Ishikawa (cell line): ENCODE data around the gene FGFR3.

Experiments used
- CEBPB ChIP-seq: IDR thresholded peaks from 2 replicates; pipeline ENCODE4 v1.6.1; 2012
- EGR1 ChIP-seq: IDR thresholded peaks from 2 replicates; pipeline ENCODE4 v1.6.1; 2012
- EP300 ChIP-seq: IDR thresholded peaks from 2 replicates; pipeline ENCODE4 v1.6.1; 2012; ENCODE audit warnings: borderline replicate concordance
- NFIC ChIP-seq: IDR thresholded peaks from 2 replicates; pipeline ENCODE4 v1.6.1; 2012
- RAD21 ChIP-seq: IDR thresholded peaks from 2 replicates; pipeline ENCODE4 v1.6.1; 2012; ENCODE audit warnings: low read depth
- TAF1 ChIP-seq: IDR thresholded peaks from 2 replicates; pipeline ENCODE4 v1.6.1; 2012; ENCODE audit warnings: low read depth, mild to moderate bottlenecking
- TCF12 ChIP-seq: IDR thresholded peaks from 2 replicates; pipeline ENCODE4 v1.6.1; 2012; ENCODE audit warnings: low read depth
- TEAD4 ChIP-seq: IDR thresholded peaks from 2 replicates; pipeline ENCODE4 v1.6.1; 2012
- YY1 ChIP-seq: IDR thresholded peaks from 2 replicates; pipeline ENCODE4 v1.6.1; 2012; ENCODE audit warnings: low read depth
- ZBTB7A ChIP-seq: IDR thresholded peaks from 2 replicates; pipeline ENCODE4 v1.6.1; 2012; ENCODE audit warnings: low read depth
- TF ChIP-seq, protein P1 (sequence below): IDR thresholded peaks from 2 replicates; pipeline ENCODE4 v1.6.1; 2012
- TF ChIP-seq, protein P2 (sequence below): IDR thresholded peaks from 2 replicates; pipeline ENCODE4 v1.6.1; 2012
- TF ChIP-seq, protein P3 (sequence below): IDR thresholded peaks from 2 replicates; pipeline ENCODE4 v1.6.1; 2012; ENCODE audit warnings: low read depth, mild to moderate bottlenecking

FGFR3 gene

DNA sequence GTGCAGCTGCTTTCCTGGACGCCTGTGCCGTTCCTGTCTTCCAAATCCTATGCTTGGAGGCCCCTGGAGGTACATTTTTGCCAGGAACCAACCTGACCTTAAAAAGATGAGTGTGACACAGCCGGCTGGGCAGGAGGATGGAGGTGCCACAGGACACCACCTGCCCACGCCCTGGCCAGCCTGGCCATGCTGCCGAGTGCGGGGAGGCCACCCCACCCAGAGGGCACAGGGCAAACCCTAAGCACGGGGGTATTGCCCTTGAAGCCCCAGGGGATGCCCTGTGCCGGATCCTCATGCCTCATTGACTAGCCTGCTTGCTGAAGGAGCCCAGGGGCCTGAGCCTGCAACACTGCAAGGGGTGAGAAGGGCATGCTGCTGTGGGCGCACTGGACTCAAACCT, 20.1 kb downstream of the FGFR3 start:
- TF ChIP-seq NFIC (no peak), TAF1 (no peak), TEAD4 (no peak), EP300 (no peak), CEBPB (no peak), ZBTB7A (no peak), EGR1 (no peak), TCF12 (no peak), RAD21 (no peak)
- TF ChIP-seq, protein P1, sequence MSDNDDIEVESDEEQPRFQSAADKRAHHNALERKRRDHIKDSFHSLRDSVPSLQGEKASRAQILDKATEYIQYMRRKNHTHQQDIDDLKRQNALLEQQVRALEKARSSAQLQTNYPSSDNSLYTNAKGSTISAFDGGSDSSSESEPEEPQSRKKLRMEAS, result no peak
- TF ChIP-seq, protein P2, sequence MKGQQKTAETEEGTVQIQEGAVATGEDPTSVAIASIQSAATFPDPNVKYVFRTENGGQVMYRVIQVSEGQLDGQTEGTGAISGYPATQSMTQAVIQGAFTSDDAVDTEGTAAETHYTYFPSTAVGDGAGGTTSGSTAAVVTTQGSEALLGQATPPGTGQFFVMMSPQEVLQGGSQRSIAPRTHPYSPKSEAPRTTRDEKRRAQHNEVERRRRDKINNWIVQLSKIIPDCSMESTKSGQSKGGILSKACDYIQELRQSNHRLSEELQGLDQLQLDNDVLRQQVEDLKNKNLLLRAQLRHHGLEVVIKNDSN, result no peak
- TF ChIP-seq, protein P3, sequence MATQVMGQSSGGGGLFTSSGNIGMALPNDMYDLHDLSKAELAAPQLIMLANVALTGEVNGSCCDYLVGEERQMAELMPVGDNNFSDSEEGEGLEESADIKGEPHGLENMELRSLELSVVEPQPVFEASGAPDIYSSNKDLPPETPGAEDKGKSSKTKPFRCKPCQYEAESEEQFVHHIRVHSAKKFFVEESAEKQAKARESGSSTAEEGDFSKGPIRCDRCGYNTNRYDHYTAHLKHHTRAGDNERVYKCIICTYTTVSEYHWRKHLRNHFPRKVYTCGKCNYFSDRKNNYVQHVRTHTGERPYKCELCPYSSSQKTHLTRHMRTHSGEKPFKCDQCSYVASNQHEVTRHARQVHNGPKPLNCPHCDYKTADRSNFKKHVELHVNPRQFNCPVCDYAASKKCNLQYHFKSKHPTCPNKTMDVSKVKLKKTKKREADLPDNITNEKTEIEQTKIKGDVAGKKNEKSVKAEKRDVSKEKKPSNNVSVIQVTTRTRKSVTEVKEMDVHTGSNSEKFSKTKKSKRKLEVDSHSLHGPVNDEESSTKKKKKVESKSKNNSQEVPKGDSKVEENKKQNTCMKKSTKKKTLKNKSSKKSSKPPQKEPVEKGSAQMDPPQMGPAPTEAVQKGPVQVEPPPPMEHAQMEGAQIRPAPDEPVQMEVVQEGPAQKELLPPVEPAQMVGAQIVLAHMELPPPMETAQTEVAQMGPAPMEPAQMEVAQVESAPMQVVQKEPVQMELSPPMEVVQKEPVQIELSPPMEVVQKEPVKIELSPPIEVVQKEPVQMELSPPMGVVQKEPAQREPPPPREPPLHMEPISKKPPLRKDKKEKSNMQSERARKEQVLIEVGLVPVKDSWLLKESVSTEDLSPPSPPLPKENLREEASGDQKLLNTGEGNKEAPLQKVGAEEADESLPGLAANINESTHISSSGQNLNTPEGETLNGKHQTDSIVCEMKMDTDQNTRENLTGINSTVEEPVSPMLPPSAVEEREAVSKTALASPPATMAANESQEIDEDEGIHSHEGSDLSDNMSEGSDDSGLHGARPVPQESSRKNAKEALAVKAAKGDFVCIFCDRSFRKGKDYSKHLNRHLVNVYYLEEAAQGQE, result no peak

DNA sequence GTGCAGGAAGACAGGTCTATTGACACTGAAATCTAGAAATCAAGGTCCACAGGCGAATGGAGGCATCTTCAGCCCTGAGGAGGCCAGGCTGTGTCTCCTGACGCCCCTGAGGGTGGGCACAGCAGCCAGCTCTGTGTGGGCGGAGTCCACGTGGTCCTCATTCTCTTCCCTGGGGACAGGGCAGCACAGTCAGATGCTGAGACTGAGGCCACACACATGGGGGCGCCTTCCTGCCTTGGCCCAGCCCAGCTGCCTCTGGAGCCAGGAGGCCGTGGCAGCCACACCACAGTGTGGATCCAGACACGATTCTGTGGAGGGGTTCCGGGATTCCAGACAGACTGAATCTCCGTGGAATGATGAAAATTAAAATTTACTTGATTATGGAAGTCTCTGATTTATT, 20.8 kb downstream of the FGFR3 start:
- TF ChIP-seq NFIC, result no peak
- TF ChIP-seq, protein P1, result no peak

DNA sequence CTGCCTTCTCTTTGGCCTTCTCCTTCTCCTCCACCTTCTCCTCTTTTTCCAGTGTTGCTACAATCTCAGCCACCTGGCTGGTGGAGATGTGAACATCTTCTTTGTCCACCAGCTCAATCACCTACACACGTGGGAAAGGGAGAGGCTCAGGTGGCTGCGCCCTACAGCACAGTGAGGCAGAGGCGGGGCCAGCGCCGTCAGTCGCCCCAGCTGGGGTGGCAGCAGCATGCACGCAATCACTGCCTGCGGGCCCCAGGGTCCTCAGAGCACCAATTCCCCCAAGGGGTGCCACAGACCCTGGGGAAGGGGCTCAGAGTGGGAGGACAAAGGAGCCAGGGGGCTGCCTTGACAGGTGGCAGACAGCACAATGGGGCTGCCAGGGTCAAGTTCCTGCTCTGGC, 21.4 kb downstream of the FGFR3 start:
- TF ChIP-seq, protein P3, result no peak
- no peak for TF ChIP-seq YY1
- TF ChIP-seq EP300, result no peak
- no peak for TF ChIP-seq NFIC

DNA sequence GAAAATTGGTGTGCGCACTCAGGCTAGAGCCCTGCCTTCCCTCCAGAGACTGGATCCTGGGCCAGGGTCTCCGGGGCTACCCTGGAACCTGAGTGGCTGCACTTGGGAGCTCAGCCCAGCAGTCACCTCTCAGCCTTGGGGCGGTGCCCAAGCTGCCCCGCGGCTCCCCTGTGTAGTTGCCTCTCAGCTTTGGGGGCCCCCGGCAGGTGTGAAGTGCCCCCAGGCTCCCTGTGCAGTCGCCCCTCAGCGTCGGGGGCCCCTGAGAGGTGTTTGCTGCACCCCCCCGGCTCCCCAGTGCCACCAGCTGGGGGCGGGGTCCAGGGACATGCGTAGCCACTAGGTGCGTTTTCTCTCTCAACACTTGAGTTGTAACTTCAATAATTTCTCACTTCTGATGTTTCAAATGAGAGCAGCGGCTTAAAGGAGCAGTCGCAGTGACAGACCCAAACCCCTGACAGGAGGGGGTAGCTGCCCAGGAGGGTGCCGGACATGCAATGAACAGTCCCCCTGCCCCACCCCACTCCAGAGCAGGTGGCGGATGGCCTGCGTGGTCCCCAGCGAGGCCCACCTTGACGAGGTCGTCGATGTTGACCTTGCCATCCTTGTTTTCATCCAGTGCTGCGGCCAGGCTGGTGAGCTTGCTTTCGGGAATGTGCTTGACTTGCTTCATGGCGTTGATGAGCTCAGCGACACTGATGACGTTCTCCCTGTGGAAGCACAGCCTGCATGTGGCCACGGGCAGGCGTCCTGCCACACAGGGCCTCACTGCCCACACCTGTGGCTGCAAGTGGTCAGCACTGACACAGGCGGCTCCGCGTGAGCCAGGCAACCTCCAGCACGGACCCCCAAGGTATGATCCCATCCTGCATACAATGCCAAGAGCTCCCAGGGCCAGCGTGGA, 22.3 kb downstream of the FGFR3 start:
- TF ChIP-seq, protein P2, result no peak
- TF ChIP-seq EGR1 (no peak), RAD21 (no peak)

DNA sequence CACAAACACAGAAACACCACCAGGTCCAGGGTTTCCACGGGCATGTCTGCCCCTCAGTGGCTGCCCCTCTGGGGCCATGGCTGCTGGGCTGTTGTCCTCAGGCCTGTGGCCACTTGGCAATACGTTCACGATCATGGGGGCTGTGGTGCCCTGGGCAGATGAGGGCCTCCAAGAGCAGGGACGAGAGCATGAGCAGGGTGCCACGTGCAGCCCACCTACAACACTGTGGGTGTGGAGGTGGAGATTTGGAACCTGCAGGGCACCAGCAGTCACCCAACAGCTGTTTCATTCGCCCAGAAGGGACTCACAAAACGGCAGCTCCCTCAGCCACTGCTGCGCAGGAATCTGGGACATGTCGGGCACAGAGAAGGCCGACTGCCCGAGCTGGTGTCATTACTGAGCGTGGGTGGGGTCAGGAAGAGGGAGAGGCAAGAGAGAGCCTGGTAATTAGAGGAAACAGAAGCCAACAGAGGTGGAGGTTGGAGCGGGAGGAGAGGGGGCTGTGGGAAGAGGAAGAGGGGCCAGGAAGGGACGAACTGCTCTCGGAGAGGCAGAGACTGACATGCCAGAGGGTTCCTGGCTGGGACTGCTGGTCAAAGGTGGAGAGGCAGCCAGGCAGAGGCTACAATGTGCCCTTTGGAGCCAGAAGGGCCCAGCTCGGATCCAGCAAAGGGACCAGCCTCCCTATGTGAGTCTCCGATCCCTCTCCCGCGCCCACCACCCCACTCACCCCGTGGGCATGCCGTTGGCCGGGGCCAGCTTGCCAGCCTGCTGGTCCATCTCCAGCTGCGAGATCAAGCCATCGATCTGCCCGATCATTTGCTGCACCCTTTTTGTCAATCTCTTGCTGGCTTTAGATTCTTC, 23.1 kb downstream of the FGFR3 start:
- no peak for TF ChIP-seq NFIC
- no peak for TF ChIP-seq TEAD4
- TF ChIP-seq TAF1, result no peak
- TF ChIP-seq ZBTB7A, result no peak
- TF ChIP-seq, protein P1, result no peak
- TF ChIP-seq EGR1, result no peak
- no peak for TF ChIP-seq RAD21
- TF ChIP-seq, protein P3, result no peak
